Stimulated activated CD8-positive, alpha-beta memory T cell treated with anti-CD3 and anti-CD28 coated beads, Interleukin-15, amount 100 ng/mL, for 1 hour (primary cell): ENCODE measurements around the gene ARID5A.
A peak's percentile ranks its signal among the peaks of the same experiment; 100 is the strongest.

Experiments used
- DNase-seq: peaks from one replicate; pipeline ENCODE4 v3.0.0-alpha.2; 2020; ENCODE audit warnings: low read depth

The ARID5A gene

GRCh38 chr2:96506907-96507240 is 29.7 kb upstream of the ARID5A start:
- DNase-seq = no peak

DNA sequence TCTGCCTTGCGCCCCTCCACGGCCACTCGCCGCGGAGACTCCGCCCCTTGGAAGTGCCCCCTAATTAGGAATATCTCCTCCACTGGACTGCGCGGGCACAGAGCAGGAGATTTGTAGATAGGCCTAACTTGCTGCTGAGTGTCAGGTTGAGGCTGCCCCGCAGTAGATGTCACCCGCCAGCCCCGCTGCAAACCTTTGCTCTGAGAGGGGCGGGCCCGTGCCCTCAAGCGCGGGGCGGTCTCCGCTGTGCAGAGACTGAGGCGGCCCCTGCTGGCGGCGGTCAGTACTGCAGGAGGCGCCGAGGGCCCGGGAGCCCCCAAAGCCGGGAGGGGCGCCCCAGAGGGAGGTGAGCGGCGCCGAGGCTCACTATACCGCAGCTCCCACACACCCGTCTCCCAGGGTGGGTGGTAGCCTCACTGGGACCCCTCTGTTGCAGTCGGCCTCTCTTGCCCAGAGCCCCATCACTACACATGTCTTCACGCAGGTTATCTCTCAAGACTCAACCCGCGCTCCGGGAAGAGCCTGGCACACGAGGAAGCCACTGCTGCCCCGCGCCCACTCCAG is 28.5 kb upstream of the ARID5A start:
- peak; percentile 85 for DNase-seq

DNA sequence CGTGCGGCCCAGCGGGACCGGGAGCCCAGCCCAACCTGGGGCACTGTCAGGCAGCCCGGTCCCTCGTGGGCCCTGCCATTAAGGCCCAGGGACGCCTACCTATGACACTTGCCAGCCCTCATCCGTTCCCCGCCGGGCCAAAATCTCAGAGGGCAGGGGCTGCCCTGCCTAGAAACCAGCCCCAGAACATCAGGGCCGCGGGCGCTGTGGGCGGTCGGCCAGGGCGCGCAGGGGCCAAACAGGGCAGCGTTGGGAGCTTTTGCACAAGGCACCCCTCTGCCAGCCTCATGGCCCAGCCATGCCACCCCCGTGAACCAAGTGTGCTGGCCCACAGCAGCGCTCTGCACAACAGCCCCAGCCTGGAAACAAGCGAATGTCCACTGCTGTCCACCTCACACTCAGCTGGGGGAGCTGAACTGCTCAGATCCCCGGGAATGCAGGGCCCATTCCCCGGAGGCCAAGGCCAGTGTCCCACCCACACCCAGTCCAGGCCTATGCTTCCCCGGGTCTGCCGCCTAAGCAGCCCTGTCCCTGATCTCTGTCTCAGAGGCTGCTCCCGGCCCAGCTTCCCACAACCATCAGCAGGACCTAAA is 27.9 kb upstream of the ARID5A start:
- DNase-seq = no peak

DNA sequence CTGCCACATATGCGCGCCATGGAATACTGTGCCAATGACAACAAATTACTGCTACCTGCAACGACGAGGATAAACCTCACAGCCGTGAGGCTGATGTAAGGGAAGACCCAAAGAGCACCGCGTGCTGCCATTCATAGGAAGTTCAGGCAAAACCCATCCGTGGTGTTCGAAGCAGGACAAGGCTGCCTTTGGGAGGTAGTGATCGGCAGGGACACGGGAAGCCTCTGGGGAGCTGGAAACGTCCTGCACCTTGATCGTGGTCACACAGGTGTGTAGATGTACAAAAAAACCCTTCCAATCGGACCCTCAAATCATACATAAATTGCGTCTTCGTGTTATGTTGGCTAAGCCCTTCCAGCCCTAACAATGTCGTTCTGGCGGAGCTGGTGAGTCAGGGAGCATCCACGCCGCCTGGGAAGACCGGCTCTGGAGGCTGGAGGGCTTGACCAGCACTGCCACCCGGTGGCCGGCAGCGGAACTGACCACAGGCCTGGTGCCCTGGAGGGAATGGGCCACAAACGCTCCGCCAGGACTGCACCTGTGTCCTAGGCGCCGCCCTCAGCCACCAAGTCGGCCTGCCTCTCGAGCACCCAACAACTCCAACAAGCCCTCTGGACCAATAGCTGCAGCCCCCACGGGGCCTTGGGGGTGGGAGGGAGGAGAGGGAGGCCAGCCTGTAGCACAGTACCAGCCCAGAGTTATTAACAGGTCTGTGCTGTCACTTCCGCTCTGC is 27.3 kb upstream of the ARID5A start:
- DNase-seq = peak; percentile 37

- DNase-seq = no peak
Measured at GRCh38 chr2:96509847-96510230, 26.7 kb upstream of the ARID5A start.

GRCh38 chr2:96510931-96511595 is 25.5 kb upstream of the ARID5A start:
- DNase-seq = no peak

DNA sequence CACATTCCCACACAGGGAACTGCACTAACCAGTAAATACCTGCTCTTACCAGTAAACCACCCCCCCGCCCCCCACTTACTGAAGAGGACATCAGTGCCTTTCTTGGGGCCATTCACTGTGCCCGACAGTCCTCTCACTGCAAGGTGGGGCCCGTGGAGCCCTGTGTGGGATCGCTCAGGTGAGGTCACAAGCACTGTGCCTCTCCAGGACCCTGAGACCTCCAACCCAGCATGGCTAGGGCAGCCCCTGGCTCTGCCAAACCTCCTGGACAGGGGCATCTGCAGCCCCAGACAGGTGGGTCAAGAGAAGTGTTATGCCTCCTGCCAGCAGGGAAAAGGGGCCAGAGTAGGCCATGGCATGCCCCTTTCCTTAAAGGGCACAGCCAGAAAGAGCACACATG is 24.7 kb upstream of the ARID5A start:
- no peak for DNase-seq

DNA sequence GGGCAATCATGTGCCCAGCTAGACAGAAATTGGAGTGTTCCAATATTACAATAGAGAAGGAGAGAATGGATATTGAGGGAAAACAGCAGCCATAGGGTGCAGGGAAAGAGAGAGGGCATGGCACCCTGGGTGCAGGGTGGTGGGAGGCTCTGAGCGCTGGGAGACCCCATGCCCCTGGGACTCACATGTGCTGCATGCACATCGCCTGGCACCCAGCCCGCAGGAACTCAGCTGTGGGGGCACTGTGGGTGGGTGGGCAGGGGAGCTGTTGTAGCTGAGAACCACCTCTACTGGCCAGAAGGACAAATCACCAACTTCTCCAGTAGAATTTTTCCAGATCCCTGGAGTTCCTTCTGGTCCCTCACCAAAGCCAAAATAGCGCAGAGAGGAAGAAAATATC is 24.2 kb upstream of the ARID5A start:
- DNase-seq = no peak

GRCh38 chr2:96514521-96514920 is 22.0 kb upstream of the ARID5A start:
- DNase-seq = no peak

DNA sequence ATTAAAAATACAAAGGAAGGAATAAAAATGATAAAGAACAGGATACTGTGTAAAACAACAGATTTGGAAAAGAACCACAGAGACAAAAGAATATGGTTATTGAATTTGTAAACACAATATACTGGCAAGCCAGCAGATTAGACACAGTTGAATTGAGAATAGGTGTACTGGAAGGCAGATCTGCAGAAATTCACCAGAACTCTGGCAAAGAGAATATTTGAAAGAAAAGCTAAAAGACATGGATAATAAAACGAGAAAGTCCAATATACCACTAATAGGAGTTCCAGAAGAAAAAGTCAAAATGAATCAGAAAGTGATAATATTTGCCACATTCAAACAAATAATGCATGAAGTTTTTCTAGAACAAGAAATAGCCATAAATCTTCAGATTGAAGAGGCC is 19.5 kb upstream of the ARID5A start:
- no peak for DNase-seq

GRCh38 chr2:96520231-96520630 is 16.3 kb upstream of the ARID5A start:
- DNase-seq = no peak

- DNase-seq = no peak
Measured at GRCh38 chr2:96520697-96521096, 15.9 kb upstream of the ARID5A start.

DNA sequence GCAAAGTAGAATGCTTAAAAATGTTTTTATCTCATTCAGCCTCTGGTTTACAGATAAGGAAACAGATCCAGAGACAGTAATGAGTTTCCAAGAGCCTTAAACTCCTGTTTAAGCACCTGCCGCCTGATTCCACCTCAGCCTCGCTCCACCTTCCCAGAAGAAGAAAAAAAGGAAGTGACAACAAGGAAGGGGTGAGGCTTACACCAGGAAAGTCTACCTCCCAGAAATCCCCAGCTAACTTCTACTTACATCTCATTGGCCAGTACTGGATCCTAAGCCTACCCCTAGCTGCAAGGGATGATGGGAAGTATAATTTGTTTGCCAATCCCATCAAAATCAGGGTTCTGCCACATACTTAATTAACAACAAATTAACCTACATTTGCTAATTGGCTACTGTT is 15.3 kb upstream of the ARID5A start:
- DNase-seq = no peak

DNA sequence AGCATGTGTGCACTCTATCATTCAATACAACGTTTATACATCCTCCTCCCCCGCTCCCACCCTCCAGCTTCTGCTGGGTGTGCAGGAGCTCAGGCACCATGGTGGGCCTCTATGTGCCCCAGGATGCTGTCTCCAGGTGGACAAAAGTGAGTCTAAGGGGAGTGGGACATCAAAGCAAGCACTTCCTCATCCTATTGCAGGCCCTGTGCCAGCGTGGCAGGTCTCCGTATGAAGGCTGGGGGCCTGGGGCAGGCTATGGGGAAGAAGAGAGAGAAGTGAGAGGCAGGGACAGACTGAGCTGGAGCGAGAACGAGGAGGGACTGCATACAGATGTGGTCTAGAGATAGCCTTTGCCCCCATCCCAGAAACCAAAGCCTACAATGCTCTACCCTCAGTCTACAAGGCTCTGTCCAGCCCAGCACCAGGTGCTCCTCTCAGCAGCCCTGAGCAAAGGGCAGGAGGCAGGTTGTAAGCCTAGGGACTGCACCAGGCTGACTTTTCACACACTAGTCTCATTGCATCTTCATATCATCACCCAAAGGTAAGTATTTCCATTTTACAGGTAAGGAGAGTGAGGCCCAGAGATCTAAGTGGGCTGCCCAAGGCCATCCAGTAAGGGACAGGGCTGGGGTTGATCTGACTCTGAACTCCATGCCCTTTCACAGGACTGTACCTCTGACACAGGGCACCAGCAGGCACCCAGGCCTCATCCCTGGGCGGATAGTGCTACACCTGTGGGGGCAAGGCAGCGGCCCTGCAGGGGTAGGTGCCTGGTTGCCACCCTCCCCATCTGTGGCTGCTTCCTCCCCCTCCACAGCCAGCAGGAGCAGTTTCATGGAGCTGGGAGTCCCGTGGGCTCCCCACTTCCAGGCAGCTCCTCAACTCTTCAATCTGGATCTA is 14.0 kb upstream of the ARID5A start:
- no peak for DNase-seq

DNA sequence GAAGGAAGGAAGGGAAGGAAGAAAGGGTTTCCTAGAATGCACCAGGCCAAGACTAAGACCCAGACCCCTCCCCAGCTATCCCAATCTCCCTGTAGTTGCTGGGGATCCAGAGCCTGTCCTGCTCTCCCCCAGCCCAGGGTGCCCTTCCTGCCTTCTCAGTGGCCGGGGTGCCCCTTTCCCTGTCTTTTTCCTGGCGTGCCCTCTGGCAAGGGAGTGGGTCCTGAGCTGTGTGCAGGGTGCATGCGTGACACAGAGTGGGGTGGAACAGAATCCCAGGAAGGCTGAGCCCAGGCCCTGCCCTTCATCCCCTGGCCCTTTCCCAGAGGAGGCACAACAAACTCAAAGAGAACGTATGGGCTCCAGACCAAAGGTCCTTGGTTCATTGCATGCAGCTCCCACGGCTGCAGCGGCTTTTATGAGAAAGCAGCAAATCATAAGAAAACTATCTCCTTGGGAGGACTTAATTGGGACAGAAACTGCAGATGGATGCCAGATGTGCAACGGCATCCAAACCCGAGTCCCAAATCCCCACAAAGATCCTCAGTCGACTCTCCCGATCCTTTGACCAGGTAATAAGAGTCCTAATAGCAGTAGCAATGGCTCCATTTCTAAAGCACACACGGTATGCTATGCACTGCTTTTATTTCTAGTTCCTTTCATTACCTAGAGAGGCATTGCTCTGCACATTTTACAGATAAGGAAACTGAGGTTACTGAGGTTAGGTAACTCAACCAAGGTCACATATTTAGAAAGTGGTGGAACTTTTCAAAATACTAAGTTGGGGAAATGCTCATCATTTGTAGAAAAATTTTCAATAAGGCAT is 12.7 kb upstream of the ARID5A start:
- DNase-seq = no peak

GRCh38 chr2:96524482-96525210 is 11.9 kb upstream of the ARID5A start:
- DNase-seq = no peak

DNA sequence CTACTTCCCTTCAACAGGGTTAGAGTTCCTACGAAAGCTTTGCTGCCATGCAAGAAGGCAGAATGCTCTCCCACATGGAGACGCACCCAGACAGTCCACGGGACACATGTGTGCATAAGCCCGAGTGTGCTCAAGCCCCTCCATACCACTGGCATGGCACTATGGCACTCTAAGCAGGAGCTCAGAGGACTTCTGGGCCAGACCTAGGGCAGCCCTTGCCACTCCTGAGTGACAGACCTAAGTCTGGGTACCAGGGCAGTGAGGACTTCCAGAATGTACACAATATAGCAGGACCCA is 11.4 kb upstream of the ARID5A start:
- no peak for DNase-seq

GRCh38 chr2:96526101-96526591 is 10.4 kb upstream of the ARID5A start:
- no peak for DNase-seq

DNA sequence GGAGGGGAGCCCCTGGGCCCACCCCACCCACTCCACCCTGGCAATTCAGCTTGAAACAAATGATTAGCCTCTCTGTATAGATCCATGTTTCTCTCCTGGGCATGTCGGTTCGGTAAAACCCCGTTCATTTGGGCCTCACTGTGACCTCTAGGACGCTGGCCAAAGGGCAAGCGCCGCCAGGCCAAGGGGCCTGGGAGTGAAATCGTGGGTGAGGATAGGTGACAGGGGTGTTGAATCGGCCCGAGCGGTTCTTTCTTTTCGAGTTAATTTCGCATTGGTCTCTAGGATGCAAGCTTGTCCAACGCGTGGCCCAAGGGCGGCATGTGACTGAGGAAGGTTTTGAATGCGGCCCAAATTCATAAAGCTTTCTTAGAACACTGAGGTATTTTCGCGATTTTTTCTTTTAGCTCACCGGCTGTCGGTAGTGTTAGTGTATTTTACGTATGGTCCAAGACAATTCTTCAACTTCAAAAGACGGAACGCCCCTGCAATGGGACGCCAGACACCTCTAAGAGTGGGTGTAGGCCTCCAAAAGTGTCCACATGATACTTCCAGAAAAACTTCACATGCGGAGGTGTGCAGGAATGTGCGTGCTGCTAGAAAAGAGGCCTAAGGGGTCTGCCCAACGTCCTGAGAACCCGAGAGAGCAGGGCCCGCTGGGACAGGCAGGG is 9.8 kb upstream of the ARID5A start:
- DNase-seq = no peak
